AG04450 (cell line): ENCODE measurements around the gene CLECL1. TPM values are rescaled to one million over a fixed set of nuclear protein-coding genes. Genes with fewer than 3 reads are reported as not detected.

Source experiments
- CTCF ChIA-PET: fragments of 300-600, 350-600 bp; formaldehyde crosslinking; extraction: SDS; loops from one replicate; lab custom pipeline; 2022; ENCODE audit warnings: antibody characterized with exemption, inconsistent platforms; lab: Charles Lee
- POLR2A ChIA-PET: fragments of 350-600 bp; formaldehyde crosslinking; extraction: SDS; loops from one replicate; lab custom pipeline; 2021; ENCODE audit warnings: antibody characterized with exemption, inconsistent platforms; lab: Yijun Ruan, JAX
- DNase-seq: peaks from one replicate; pipeline ENCODE4 v3.0.0-alpha.2; 2011; ENCODE audit warnings: low read depth, low spot score
- H3K27ac ChIP-seq: one replicate; pipeline ENCODE4 v1.5.1; 2012; ENCODE audit warnings: low read depth, low read length, control low read depth
- H3K27me3 ChIP-seq: one replicate; pipeline ENCODE4 v1.6.0; 2012; ENCODE audit warnings: low read length; ENCODE audit not compliant: control insufficient read depth, insufficient read depth
- H3K4me3 ChIP-seq: 2 replicates; pipeline ENCODE4 v1.5.1; 2011; ENCODE audit warnings: mild to moderate bottlenecking, low read depth, low read length, control low read depth
- H3K9me3 ChIP-seq: 2 replicates; pipeline ENCODE4 v1.5.1; 2012; ENCODE audit warnings: low read length; ENCODE audit not compliant: control insufficient read depth, insufficient read depth
- polyA plus RNA-seq: library from polyadenylated mRNA; depleted of rRNA; stranded (reverse); fragments of >200 nt; gene quantifications from 2 replicates; pipeline ENCODE4 v1.2.3, GENCODE V29; 2011
- TF ChIP-seq, protein P1 (sequence below): IDR thresholded peaks from 2 replicates; pipeline ENCODE4 v1.5.1; 2011; ENCODE audit warnings: low read depth, low read length, control low read depth, inconsistent platforms

The CLECL1 gene
- polyA plus RNA-seq, 1 experiment = not detected

DNA sequence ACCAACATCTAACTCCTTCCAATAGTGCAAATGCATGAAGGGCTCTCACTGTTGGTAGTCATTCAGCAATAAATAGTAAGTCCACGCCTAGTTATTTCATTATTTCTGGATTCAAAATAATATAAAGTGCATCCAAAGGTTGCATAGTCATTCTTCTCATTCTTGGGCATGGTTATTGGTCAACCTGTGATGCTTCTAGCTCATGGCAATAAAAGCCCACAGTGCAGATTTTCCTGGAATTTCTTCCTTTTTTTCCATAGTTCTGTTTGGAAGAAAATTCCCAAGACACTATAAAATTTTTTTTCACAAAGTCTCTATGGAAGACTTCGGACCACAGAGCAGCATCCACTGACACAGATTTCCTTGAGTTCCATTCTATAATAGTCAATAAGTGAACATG, 20.2 kb upstream of the CLECL1 start:
- ChIA-PET POLR2A (no interaction called here), CTCF (interaction anchor here (0.9 to 7.3 kb wide), 5 partner anchors 12 to 387 kb away, joined by 3 to 128 read pairs (median 68); no protein-coding TSS in a partner anchor)
- H3K4me3 ChIP-seq = no peak overlapping the region
- H3K9me3 ChIP-seq = no peaks in the 10 kb centered on the region
- H3K27ac ChIP-seq = no peak overlapping the region
- TF ChIP-seq, protein P1, sequence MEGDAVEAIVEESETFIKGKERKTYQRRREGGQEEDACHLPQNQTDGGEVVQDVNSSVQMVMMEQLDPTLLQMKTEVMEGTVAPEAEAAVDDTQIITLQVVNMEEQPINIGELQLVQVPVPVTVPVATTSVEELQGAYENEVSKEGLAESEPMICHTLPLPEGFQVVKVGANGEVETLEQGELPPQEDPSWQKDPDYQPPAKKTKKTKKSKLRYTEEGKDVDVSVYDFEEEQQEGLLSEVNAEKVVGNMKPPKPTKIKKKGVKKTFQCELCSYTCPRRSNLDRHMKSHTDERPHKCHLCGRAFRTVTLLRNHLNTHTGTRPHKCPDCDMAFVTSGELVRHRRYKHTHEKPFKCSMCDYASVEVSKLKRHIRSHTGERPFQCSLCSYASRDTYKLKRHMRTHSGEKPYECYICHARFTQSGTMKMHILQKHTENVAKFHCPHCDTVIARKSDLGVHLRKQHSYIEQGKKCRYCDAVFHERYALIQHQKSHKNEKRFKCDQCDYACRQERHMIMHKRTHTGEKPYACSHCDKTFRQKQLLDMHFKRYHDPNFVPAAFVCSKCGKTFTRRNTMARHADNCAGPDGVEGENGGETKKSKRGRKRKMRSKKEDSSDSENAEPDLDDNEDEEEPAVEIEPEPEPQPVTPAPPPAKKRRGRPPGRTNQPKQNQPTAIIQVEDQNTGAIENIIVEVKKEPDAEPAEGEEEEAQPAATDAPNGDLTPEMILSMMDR = no peak
- no peak for DNase-seq
- H3K27me3 ChIP-seq = no peaks in the 10 kb centered on the region

GRCh38 chr12:9752145-9752933, 19.4 kb upstream of the CLECL1 start:
- TF ChIP-seq, protein P1 = no peak
- no peak overlapping the region for H3K4me3 ChIP-seq
- no peaks in the 10 kb centered on the region for H3K9me3 ChIP-seq
- H3K27ac ChIP-seq = no peak overlapping the region
- no peak for DNase-seq
- H3K27me3 ChIP-seq = no peaks in the 10 kb centered on the region
- POLR2A ChIA-PET = no interaction called here
- CTCF ChIA-PET = interaction anchor here (1.0 to 7.3 kb wide), 11 partner anchors 11 to 421 kb away, joined by 3 to 128 read pairs (median 6); no protein-coding TSS in a partner anchor

- H3K27ac ChIP-seq = no peak overlapping the region
- ChIA-PET POLR2A (no interaction called here), CTCF (interaction anchor here (0.5 to 7.3 kb wide), 85 partner anchors 9 to 1019 kb away, joined by 3 to 128 read pairs (median 5); partner anchors contain the start of genes CD69, CLEC12B, CLEC1B and CLEC2A)
- H3K9me3 ChIP-seq = no peaks in the 10 kb centered on the region
- TF ChIP-seq, protein P1 = peak; percentile 54
- DNase-seq = no peak
- no peak overlapping the region for H3K4me3 ChIP-seq
- no peaks in the 10 kb centered on the region for H3K27me3 ChIP-seq
Observed at GRCh38 chr12:9751204-9752144, 18.6 kb upstream of the CLECL1 start.

DNA sequence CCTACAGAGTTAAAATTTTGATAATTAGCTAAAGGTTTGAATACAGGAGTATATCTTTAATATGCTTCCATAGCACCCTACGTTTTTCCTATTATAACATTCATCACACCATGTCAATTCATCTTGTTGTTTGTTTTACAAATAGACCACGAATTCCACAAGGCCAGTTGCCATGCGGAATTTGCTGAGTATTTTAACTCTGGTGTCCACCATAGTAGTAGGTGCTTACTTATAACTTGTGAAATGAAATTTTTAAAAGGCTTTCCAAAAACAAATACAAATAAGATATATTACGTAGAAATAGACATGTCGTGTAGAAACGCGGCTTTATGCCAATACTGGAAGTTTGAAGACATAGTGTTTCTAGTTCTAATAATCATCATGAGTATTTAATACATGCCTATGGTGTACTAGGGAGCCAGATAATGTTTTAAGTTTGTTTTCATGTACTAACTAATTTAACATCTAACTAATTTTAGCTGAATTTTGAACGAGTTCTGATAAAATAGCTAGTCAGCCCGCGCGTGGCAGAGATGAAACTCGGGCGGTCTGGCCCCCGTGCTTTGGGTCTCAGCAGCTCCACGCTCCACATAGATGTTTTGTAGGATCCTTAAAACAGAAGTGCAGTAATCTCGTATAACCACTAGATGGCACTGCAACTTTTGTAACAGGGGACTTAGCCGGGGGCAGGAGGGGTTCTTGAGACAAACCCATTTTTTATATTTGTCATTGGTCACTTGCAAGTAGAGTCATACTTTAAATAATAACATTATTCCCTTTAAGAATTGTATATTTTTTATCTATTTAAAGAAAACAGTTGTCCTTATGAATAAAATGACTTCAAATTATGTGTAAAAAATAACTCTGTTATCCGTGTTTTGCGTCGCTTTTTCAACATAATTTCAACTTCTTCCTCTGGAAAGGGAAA, 17.6 kb upstream of the CLECL1 start:
- TF ChIP-seq, protein P1 = peak; percentile 83
- ChIA-PET POLR2A (no interaction called here), CTCF (interaction anchor here (0.5 to 7.3 kb wide), 120 partner anchors 10 to 1424 kb away, joined by 3 to 128 read pairs (median 4); partner anchors contain the start of genes CD69, CLEC12B, CLEC1B and CLEC2A)
- no peak overlapping the region for H3K4me3 ChIP-seq
- no peaks in the 10 kb centered on the region for H3K9me3 ChIP-seq
- H3K27me3 ChIP-seq = no peaks in the 10 kb centered on the region
- DNase-seq = peak; percentile 13
- H3K27ac ChIP-seq = no peak overlapping the region
